Parathyroid adenoma (tissue), 2 donors: Measurements from ENCODE around the gene TMEM198.
A peak's percentile ranks its signal among the peaks of the same experiment; 100 is the strongest.

Experiments used
- H2AFZ ChIP-seq: fragments of 300-600 bp; sonication (generic); one replicate; pipeline ENCODE4 v1.7.0; 2017; ENCODE audit warnings: antibody characterized with exemption, mild to moderate bottlenecking
- H3K27ac ChIP-seq: fragments of 300-600 bp; sonication (generic); one replicate; pipeline ENCODE4 v1.7.0; 2017
- H3K27me3 ChIP-seq: fragments of 300-600 bp; sonication (generic); one replicate; pipeline ENCODE4 v1.7.0; 2017; ENCODE audit warnings: low read length; ENCODE audit not compliant: control insufficient read depth, insufficient read depth
- H3K36me3 ChIP-seq: fragments of 300-600 bp; sonication (generic); one replicate; pipeline ENCODE4 v1.7.0; 2017; ENCODE audit warnings: low read length; ENCODE audit not compliant: control insufficient read depth, insufficient read depth
- H3K4me1 ChIP-seq: fragments of 300-600 bp; sonication (generic); one replicate; pipeline ENCODE4 v1.7.0; 2017; ENCODE audit warnings: control low read depth
- H3K4me2 ChIP-seq: fragments of 300-600 bp; sonication (generic); one replicate; pipeline ENCODE4 v1.7.0; 2017; ENCODE audit warnings: low read length
- H3K4me3 ChIP-seq: fragments of 300-600 bp; sonication (generic); one replicate; pipeline ENCODE4 v1.7.0; 2017; ENCODE audit warnings: low read depth, low read length
- H3K79me2 ChIP-seq: fragments of 300-600 bp; sonication (generic); one replicate; pipeline ENCODE4 v1.7.0; 2017; ENCODE audit warnings: control low read depth
- H3K9ac ChIP-seq: fragments of 300-600 bp; sonication (generic); one replicate; pipeline ENCODE4 v1.7.0; 2017; ENCODE audit warnings: mild to moderate bottlenecking
- H3K9me3 ChIP-seq: fragments of 300-600 bp; sonication (generic); one replicate; pipeline ENCODE4 v1.7.0; 2017; ENCODE audit warnings: low read length; ENCODE audit not compliant: control insufficient read depth
- CTCF ChIP-seq: fragments of 300-600 bp; sonication (generic); IDR thresholded peaks from one replicate; pipeline ENCODE4 v1.7.0; 2017; ENCODE audit warnings: antibody characterized with exemption, mild to moderate bottlenecking
- donor health status: primary hyperparathyroidism.

TMEM198 gene

GRCh38 chr2:219578811-219579613, 35.2 kb downstream of the TMEM198 start:
- no peaks in the 10 kb centered on the region for H3K9me3 ChIP-seq
- H3K9ac ChIP-seq, result no peak overlapping the region
- H3K4me3 ChIP-seq, result no peak overlapping the region
- no peak overlapping the region for H3K4me2 ChIP-seq
- no peak for TF ChIP-seq CTCF
- no peaks in the 10 kb centered on the region for H3K36me3 ChIP-seq
- peaks cover 5% of the 10 kb centered on the region for H3K4me1 ChIP-seq
- no peaks in the 10 kb centered on the region for H3K27me3 ChIP-seq
- H3K27ac ChIP-seq, result peak overlapping the region; percentile 37
- no peaks in the 10 kb centered on the region for H3K79me2 ChIP-seq
- peak overlapping the region; percentile 79 for H2AFZ ChIP-seq

DNA sequence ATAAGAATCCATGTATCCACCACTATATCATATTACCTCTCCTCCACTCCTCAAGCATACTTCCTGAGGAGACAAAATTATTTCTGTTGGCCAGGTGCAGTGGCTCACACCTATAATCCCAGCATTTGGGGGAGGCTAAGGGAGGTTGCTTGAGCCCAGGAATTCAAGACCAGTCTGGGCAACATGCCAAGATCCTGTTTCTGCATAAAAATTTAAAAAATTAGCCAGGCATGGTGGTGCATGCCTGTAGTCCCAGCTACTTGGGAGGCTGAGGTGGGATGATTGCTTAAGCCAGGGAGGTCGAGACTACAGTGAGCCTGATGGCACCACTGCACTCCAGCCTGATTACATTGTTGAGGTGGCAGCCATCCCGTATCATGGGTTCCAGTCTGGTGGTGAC, 37.5 kb downstream of the TMEM198 start:
- H3K27me3 ChIP-seq, result no peaks in the 10 kb centered on the region
- H3K4me3 ChIP-seq, result no peak overlapping the region
- H2AFZ ChIP-seq, result no peak overlapping the region
- no peaks in the 10 kb centered on the region for H3K9me3 ChIP-seq
- no peak overlapping the region for H3K4me2 ChIP-seq
- no peak overlapping the region for H3K9ac ChIP-seq
- H3K36me3 ChIP-seq, result no peaks in the 10 kb centered on the region
- H3K4me1 ChIP-seq, result peaks cover 5% of the 10 kb centered on the region
- TF ChIP-seq CTCF, result no peak
- no peak overlapping the region for H3K27ac ChIP-seq
- H3K79me2 ChIP-seq, result no peaks in the 10 kb centered on the region

- no peak for TF ChIP-seq CTCF
- H3K4me2 ChIP-seq, result no peak overlapping the region
- no peak overlapping the region for H3K4me3 ChIP-seq
- no peak overlapping the region for H3K9ac ChIP-seq
- H2AFZ ChIP-seq, result no peak overlapping the region
- no peaks in the 10 kb centered on the region for H3K9me3 ChIP-seq
- no peaks in the 10 kb centered on the region for H3K27me3 ChIP-seq
- H3K4me1 ChIP-seq, result no peaks in the 10 kb centered on the region
- no peaks in the 10 kb centered on the region for H3K79me2 ChIP-seq
- H3K36me3 ChIP-seq, result no peaks in the 10 kb centered on the region
- H3K27ac ChIP-seq, result no peak overlapping the region
Measured at GRCh38 chr2:219591091-219591490, 47.3 kb downstream of the TMEM198 start.

DNA sequence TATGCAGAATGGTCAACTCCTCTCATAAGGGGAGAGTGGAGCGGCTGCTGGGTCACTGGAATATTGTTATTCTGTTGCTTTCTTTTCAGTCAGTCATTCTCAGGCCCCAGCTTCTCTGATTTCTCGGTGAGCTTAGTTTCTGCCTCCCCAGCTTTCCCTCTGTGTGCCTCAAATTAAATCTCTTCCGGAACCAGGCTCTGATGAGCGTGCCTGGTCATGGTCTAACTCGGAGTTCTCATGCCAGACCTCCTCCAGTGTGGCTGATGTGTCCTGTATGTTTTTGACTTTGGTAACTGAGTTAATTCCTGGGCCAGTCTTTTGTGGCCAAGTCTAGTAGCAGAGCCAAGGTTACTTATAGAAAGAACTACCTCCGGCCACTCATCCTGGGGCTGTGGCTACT, 48.9 kb downstream of the TMEM198 start:
- Histone ChIP-seq H3K27ac (no peak overlapping the region), H3K9ac (no peak overlapping the region), H3K79me2 (no peaks in the 10 kb centered on the region), H2AFZ (no peak overlapping the region), H3K9me3 (no peaks in the 10 kb centered on the region), H3K4me2 (no peak overlapping the region), H3K27me3 (no peaks in the 10 kb centered on the region), H3K36me3 (no peaks in the 10 kb centered on the region), H3K4me1 (peaks cover 5% of the 10 kb centered on the region), H3K4me3 (no peak overlapping the region)
- no peak for TF ChIP-seq CTCF

DNA sequence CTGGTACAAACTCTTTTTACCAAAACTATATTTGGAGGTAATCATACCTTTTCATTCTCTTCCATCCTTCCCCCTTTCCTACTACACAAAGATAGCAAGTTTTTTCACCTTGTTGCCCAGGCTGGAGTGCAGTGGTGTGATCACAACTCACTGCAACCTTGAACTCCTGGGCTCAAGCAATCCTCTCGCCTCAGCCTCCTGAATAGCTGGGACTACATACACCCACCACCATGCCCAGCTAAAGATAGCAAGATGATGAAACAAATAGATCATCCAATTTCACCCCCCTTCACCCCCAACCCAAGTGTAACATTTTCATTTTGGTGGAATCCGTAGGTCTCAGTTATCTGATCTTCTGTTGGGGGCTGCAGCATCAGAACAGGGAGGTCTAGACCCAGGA, 49.3 kb downstream of the TMEM198 start:
- H3K79me2 ChIP-seq, result no peaks in the 10 kb centered on the region
- no peak for TF ChIP-seq CTCF
- H3K4me3 ChIP-seq, result no peak overlapping the region
- no peaks in the 10 kb centered on the region for H3K36me3 ChIP-seq
- peaks cover 5% of the 10 kb centered on the region for H3K4me1 ChIP-seq
- no peak overlapping the region for H3K4me2 ChIP-seq
- H3K9me3 ChIP-seq, result no peaks in the 10 kb centered on the region
- no peak overlapping the region for H2AFZ ChIP-seq
- H3K9ac ChIP-seq, result no peak overlapping the region
- H3K27ac ChIP-seq, result no peak overlapping the region
- H3K27me3 ChIP-seq, result no peaks in the 10 kb centered on the region
